Sigmoid colon (tissue), 7 donors: ENCODE measurements around the gene MLLT10. TPM values are rescaled to one million over a fixed set of nuclear protein-coding genes. Genes with fewer than 3 reads are reported as not detected.

Experiments used
- DNase-seq: peaks from one replicate; pipeline ENCODE4 v3.0.0-alpha.2; 2019
- H3K27ac ChIP-seq, 4 donors: fragments of 200-600 bp; sonication (generic); one replicate each; pipeline ENCODE4 v1.5.1; 2016 to 2019; ENCODE audit warnings: mild to moderate bottlenecking in 1 of 4
- H3K27me3 ChIP-seq, 3 donors: fragments of 200-600 bp; sonication (generic); one replicate each; pipeline ENCODE4 v1.5.1; 2019; ENCODE audit warnings: mild to moderate bottlenecking in 1 of 3
- H3K36me3 ChIP-seq, 4 donors: fragments of 200-600 bp; sonication (generic); one replicate each; pipeline ENCODE4 v1.5.1; 2016 to 2019
- H3K4me1 ChIP-seq, 4 donors: fragments of 200-600 bp; sonication (generic); one replicate each; pipeline ENCODE4 v1.5.1; 2017 to 2019
- H3K4me3 ChIP-seq, 4 donors: fragments of 200-600 bp; sonication (generic); one replicate each; pipeline ENCODE4 v1.5.1; 2017 to 2019; ENCODE audit warnings: mild to moderate bottlenecking in 2 of 4, moderate library complexity in 1 of 4
- H3K9me3 ChIP-seq, 4 donors: fragments of 200-600 bp in 3 of 4; sonication (generic) in 3 of 4; one replicate each; pipeline versions ENCODE4 v1.5.1 to v1.6.1; 2013 to 2019
- CTCF ChIP-seq, 4 experiments: fragments of 450-650 bp in 3 of 4; fragments of 200-600 bp in 1 of 4; IDR thresholded peaks; one replicate each; pipeline ENCODE4 v1.5.1; 2016 to 2019; ENCODE audit warnings: antibody characterized with exemption in 4 of 4, mild to moderate bottlenecking in 3 of 4, moderate library complexity in 2 of 4
- EP300 ChIP-seq, 4 donors: sonication (generic); formaldehyde crosslinking; IDR thresholded peaks; one replicate each; pipeline ENCODE4 v1.6.1; 2017; ENCODE audit warnings: antibody characterized with exemption in 4 of 4
- POLR2A ChIP-seq, 2 donors: fragments of 450-650 bp; IDR thresholded peaks; one replicate each; pipeline ENCODE4 v1.6.1; 2016; ENCODE audit warnings: antibody characterized with exemption in 2 of 2, mild to moderate bottlenecking in 2 of 2, moderate library complexity in 2 of 2
- POLR2AphosphoS5 ChIP-seq, 4 donors: sonication (generic); formaldehyde crosslinking; IDR thresholded peaks; one replicate each; pipeline ENCODE4 v1.6.1; 2017; ENCODE audit warnings: antibody characterized with exemption in 4 of 4
- WGBS, 2 donors: extraction: QIAGEN DNeasy Blood & Tissue Kit; methylation state at CpG; one replicate each; pipeline ENCODE4 v1.1.7; 2013; 5-methylcytosine and 5-hydroxymethylcytosine counted together
- intact Hi-C: fragments of 100-400 bp; cut with DNase I; formaldehyde crosslinking; loops from one replicate; pipeline ENCODE4 v1.15.1; 2023
- polyA plus RNA-seq, 3 donors: library from polyadenylated mRNA; stranded (reverse); fragments of 200-250 nt; gene quantifications; one replicate each; pipeline ENCODE4 v1.2.3, GENCODE V29; 2013
- total RNA-seq, 4 donors: library from RNA; depleted of rRNA; stranded (reverse); fragments of >200 nt; gene quantifications; one replicate each; pipeline ENCODE4 v1.1.0, GENCODE V29; 2016
- donor health status: healthy with polysubstance abuse.
- donor health status: Bipolar disorder and iron deficiency.
- donor health status: healthy.

MLLT10 gene
- total and polyA plus RNA-seq, 7 donors, result 8.6 to 53.7 (median 36.0) TPM

- no peak for DNase-seq
- H3K27ac ChIP-seq, result no peak overlapping the region
- peaks cover 0 to 18% (median 8%) of the 10 kb centered on the region in 4 donors for H3K4me1 ChIP-seq
- H3K27me3 ChIP-seq, result no peaks in the 10 kb centered on the region
- H3K9me3 ChIP-seq, result no peaks in the 10 kb centered on the region
- intact Hi-C loops, result no loop called here
- H3K36me3 ChIP-seq, result peaks cover 0 to 4% (median 0%) of the 10 kb centered on the region in 4 donors
- no peak overlapping the region for H3K4me3 ChIP-seq
- TF ChIP-seq CTCF (IDR thresholded peaks at IDR 0.05), result no peak
- TF ChIP-seq EP300 (IDR thresholded peaks at IDR 0.05), result no peak
- TF ChIP-seq POLR2AphosphoS5 (IDR thresholded peaks at IDR 0.05), result no peak
- no peak for TF ChIP-seq POLR2A (IDR thresholded peaks at IDR 0.05)
- 55 to 85% methylated on average over 3 of the region's 3 CpGs for WGBS, 2 donors
These were observed 127.9 kb downstream of the MLLT10 start for GRCh38 chr10:21661935-21662334.

GRCh38 chr10:21662635-21663034, 128.6 kb downstream of the MLLT10 start:
- no peak for DNase-seq
- peaks cover 0 to 23% (median 8%) of the 10 kb centered on the region in 4 donors for H3K4me1 ChIP-seq
- no peaks in the 10 kb centered on the region for H3K9me3 ChIP-seq
- peaks cover 0 to 4% (median 0%) of the 10 kb centered on the region in 4 donors for H3K36me3 ChIP-seq
- no peak for TF ChIP-seq CTCF (IDR thresholded peaks at IDR 0.05)
- TF ChIP-seq EP300 (IDR thresholded peaks at IDR 0.05), result no peak
- no peak for TF ChIP-seq POLR2AphosphoS5 (IDR thresholded peaks at IDR 0.05)
- no peak for TF ChIP-seq POLR2A (IDR thresholded peaks at IDR 0.05)
- H3K27me3 ChIP-seq, result no peaks in the 10 kb centered on the region
- intact Hi-C loops, result no loop called here
- WGBS, 2 donors, result 78 to 91% methylated on average over 2 of the region's 2 CpGs
- H3K27ac ChIP-seq, result no peak overlapping the region
- no peak overlapping the region for H3K4me3 ChIP-seq

- no peak for TF ChIP-seq CTCF (IDR thresholded peaks at IDR 0.05)
- TF ChIP-seq POLR2AphosphoS5 (IDR thresholded peaks at IDR 0.05), result no peak
- TF ChIP-seq POLR2A (IDR thresholded peaks at IDR 0.05), result no peak
- TF ChIP-seq EP300 (IDR thresholded peaks at IDR 0.05), result no peak
- H3K9me3 ChIP-seq, result no peaks in the 10 kb centered on the region
- intact Hi-C loops, result no loop called here
- H3K36me3 ChIP-seq, result peaks cover 0 to 6% (median 0%) of the 10 kb centered on the region in 4 donors
- H3K4me1 ChIP-seq, result peaks cover 0 to 29% (median 13%) of the 10 kb centered on the region in 4 donors
- no peak overlapping the region for H3K27ac ChIP-seq
- 78 to 79% methylated on average over 1 of the region's 1 CpG for WGBS, 2 donors
- no peak for DNase-seq
- no peaks in the 10 kb centered on the region for H3K27me3 ChIP-seq
- no peak overlapping the region for H3K4me3 ChIP-seq
These were observed 134.8 kb downstream of the MLLT10 start for GRCh38 chr10:21668831-21669230.

GRCh38 chr10:21670391-21670790, 136.4 kb downstream of the MLLT10 start:
- Histone ChIP-seq H3K4me3 (no peak overlapping the region), H3K36me3 (peaks cover 0 to 10% (median 0%) of the 10 kb centered on the region in 4 donors), H3K27ac (no peak overlapping the region), H3K4me1 (peaks cover 0 to 29% (median 13%) of the 10 kb centered on the region in 4 donors), H3K27me3 (no peaks in the 10 kb centered on the region), H3K9me3 (no peaks in the 10 kb centered on the region)
- TF ChIP-seq EP300 (IDR thresholded peaks at IDR 0.05) (no peak), POLR2AphosphoS5 (IDR thresholded peaks at IDR 0.05) (no peak), POLR2A (IDR thresholded peaks at IDR 0.05) (no peak), CTCF (IDR thresholded peaks at IDR 0.05) (no peak)
- no peak for DNase-seq
- 74 to 86% methylated on average over 2 of the region's 2 CpGs for WGBS, 2 donors
- intact Hi-C loops, result no loop called here

GRCh38 chr10:21673668-21674067, 139.6 kb downstream of the MLLT10 start:
- H3K4me1 ChIP-seq, result peaks cover 0 to 15% (median 10%) of the 10 kb centered on the region in 4 donors
- no peak overlapping the region for H3K27ac ChIP-seq
- H3K4me3 ChIP-seq, result no peak overlapping the region
- no peaks in the 10 kb centered on the region for H3K27me3 ChIP-seq
- 85 to 93% methylated on average over 2 of the region's 2 CpGs for WGBS, 2 donors
- peaks cover 0 to 10% (median 0%) of the 10 kb centered on the region in 4 donors for H3K36me3 ChIP-seq
- intact Hi-C loops, result no loop called here
- TF ChIP-seq EP300 (IDR thresholded peaks at IDR 0.05) (no peak), POLR2A (IDR thresholded peaks at IDR 0.05) (no peak), CTCF (IDR thresholded peaks at IDR 0.05) (no peak), POLR2AphosphoS5 (IDR thresholded peaks at IDR 0.05) (no peak)
- no peak for DNase-seq
- H3K9me3 ChIP-seq, result no peaks in the 10 kb centered on the region
